Renal pelvis (tissue), 4 donors: ENCODE measurements around the gene LANCL1. TPM values are rescaled to one million over a fixed set of nuclear protein-coding genes. Genes with fewer than 3 reads are reported as not detected.
"Not testable (repeated sequence)": the region's sequence is repeated elsewhere in the genome, so short reads cannot be mapped to it uniquely, and the experiment has no call there.

Experiments used
- DNase-seq: peaks from one replicate; pipeline ENCODE4 v3.0.0-alpha.2; 2013
- polyA plus RNA-seq, 3 donors: library from polyadenylated mRNA; unstranded; fragments of 120-200 nt; gene quantifications; one replicate each; pipeline ENCODE4 v1.2.1, GENCODE V29; 2013; ENCODE audit not compliant: insufficient read length in 3 of 3

Gene LANCL1
- polyA plus RNA-seq, 3 donors, result 70.2 to 82.4 (median 74.1) TPM

DNA sequence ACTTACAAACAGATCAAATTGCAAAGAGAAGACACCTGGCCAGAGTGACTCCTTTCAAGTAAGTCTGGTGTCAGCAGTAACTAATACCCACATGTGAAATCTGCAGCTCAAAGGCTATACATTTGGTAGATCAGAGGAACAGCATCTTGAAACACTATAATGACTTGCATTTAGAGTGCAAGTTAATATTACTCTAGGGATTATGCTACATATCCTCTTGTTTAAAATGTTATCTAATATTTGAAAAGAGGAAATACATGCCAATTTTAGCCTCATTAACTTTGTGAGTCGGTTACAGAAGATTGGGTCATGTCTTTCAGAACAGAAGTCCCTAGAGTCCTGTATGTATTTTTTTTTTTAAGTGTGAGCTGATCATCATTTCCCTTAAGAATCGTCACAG, 15.2 kb downstream of the LANCL1 start:
- no peak for DNase-seq

DNA sequence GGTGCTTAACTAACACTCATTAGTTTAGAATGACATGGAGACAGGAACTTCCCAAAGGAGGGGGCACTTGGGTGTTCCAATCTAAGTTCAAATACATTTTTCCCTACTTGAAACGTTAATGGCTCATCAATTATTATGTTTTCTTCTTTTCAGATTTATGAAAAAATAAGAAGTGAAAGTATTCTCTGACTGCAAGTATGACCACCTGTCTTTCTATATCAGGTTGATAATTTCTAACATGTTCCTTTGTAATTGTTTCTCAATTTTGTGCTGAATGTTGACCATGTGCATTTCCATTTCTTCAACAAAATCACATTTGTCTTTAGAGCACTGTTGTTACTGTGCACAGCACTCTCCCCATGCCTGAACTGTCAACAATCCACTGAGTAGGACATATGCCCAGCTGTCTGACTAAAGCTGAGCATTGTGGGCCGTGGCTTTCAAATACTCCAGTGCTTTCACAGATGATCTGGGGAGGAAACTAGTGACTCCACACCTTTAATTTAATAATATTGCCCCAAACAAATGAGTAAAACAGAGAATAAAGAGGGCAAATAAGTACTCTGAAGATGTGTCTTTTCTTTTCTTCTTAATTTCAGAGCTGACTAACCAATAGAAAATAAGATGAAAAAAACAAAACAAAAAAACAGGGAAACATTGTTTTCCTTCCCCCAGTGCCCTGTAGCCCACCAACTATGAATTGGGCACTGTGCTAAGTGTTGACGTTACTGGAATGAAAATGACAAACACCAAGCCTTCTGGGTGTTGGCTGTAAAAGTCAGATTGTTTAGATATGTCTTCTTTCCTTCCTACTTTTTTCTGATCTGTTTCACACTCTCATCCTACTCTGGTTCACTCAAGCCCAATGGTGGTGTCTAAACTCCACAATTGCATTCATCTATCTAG, 16.0 kb downstream of the LANCL1 start:
- no peak for DNase-seq

DNA sequence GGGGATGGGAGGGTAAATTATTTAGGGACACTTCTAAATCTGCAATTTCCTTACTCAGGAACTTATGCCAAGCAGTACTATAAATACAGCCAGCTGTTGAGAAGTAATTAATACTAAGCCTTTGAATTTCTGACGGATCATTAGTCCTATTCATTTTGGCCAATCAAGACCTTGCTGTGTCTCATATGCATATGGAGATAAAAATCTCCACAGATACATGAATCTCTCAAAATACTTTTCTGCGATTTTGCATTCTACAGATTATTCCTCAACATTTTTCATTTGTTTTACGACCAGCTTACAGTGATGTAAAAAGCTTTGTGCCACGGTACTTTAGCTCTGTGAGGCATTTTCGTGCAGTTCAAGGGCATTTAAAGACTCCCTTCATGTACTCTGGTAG, 16.7 kb downstream of the LANCL1 start:
- DNase-seq, result no peak

DNA sequence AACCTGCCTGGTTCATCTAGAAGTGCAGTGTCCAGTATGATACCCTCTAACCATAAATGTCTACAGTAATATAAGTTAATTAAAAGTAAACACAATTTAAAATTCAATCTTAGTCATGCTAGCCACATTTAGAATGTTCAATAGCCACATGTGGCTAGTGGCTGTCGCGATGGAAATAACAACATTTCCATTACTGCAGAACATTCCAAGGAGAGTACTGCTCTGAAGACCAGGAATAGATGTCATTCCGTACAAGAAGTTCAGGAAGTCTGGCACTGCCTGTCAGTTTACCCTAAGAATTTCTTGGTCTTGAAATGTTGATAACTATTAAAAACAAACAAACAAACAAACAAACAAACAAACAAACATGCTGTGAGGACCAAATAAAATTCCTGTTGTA, 17.2 kb downstream of the LANCL1 start:
- DNase-seq, result no peak

DNA sequence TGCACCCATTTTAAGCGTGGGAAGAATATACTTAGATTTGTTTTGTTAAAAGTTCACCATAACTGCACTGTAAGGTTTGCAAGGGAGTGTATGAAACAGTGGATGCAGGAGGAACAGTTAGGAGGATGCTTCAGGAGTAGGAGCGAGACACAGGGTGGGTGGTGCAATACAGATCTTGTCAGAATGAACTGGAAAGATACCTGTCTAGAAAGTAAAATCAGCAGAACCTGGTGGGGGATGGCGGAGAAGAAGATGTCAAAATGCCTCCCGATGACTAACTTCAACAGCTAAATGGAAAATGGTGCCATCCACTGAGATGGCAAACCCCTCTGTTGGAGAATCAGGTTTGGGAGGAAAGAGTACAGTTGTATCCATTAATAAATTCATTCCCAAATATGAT, 18.2 kb downstream of the LANCL1 start:
- no peak for DNase-seq

DNA sequence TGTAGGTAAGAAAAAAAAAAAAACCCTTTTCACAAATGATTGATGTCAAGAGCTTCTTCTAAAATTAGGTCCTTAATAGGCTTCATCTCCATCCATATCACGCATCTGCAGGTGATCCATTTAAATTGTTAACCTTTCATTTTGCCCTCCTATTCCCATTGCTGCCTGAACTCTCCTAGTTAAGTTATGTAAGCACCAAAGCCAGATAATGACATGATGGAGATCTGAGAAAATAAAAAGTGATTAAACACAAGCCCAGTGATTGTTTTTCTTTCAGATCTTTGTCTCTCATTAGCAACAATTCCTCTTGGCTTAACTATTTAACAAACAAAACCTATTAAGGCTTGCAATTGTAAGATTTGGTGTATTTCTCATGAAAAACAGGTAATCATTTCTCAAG, 20.0 kb downstream of the LANCL1 start:
- no peak for DNase-seq

DNA sequence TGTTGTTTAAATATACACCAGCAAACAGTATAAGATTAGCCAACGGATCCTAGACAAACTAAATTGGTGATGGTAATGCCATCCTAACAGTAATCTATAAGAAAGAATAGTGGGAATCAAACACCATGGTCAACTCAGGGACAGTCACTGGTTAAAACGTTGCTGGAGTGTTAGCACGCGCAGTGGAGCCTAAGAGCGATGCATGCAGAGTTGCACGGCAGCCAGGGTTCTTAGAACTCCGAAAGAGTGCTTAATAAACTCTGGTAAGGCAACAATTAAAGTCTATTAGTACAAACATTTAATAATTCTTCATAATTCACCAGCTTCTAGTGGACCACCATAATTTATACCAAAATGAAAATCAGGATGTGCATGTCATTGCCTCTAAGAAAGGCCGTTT, 22.2 kb downstream of the LANCL1 start:
- no peak for DNase-seq

DNA sequence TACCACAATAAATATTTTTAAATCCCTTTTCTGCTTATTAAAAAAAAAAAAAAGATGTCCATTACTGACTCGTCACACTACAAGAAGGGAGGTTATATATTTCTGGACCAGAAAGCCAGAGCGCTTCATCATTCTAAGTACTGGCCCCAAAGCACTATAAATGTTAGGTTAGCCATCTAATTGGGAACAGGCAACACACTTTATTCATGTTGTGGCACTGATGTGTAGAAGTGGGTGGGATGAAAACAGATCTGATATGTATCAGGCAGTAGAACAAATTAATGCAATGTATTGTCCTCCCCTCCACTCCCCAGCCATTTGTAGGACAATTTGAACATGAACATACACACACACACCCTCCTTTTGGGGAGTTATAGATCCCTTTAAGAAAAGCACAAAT, 24.4 kb downstream of the LANCL1 start:
- no peak for DNase-seq

DNA sequence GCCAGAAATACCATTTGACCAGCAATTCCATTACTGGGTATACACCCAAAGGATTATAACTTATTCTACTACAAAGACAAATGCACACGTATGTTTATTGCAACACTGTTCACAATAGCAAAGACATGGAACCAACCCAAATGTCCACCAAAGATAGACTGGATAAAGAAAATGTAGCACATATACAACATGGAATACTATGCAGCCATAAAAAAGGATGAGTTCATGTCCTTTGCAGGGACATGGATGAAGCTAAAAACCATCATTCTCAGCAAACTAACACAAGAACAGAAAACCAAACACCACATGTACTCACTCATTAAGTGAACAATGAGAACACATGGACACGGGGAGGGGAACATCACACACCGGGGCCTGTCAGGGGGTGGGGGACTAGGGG, 25.6 kb downstream of the LANCL1 start:
- not testable (repeated sequence) for DNase-seq

DNA sequence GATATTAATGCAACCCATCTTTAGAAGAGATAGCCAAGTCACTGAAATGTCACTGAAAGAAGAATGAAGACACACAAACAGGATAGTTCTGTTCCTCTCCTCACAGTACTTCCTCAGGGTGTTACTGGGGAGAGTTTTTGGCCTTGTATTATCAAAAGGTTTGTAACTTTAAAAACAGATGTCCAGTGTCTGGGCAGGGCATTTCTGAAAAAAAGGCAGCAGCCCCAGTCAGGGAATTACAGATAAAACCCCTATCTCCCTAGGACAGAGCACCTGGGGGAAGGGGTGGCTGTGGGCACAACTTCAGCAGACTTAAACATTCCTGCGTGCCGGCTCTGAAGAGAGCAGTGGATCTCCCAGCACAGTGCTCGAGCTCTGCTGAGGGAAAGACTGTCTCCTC, 30.8 kb downstream of the LANCL1 start:
- DNase-seq, result no peak

DNA sequence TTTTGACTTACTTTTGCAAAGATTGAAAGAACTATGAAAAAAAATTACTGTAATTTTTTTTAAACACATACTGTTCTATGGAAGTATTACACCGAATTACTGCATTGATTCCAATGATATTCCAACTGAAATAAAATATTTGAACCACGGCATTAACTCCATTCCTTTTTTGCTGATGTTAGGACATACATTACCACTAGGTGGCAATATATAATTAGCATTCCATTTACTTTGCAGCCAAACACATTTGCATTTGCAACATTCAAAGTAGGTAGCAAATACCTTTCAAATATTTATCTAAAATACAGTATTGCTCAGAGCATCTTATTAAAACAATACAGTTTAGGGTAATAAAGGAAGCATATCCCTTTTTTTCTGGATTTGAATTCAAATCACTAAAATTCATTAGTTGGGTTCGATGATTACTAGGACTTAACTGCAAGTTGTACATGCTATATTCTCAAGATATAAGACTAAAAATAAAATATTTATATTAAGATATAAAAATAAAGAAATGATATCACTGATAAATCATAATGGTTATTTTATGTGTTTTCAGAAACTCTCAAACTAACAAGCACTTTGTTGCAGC, 31.3 kb downstream of the LANCL1 start:
- peak; percentile 7 for DNase-seq

DNA sequence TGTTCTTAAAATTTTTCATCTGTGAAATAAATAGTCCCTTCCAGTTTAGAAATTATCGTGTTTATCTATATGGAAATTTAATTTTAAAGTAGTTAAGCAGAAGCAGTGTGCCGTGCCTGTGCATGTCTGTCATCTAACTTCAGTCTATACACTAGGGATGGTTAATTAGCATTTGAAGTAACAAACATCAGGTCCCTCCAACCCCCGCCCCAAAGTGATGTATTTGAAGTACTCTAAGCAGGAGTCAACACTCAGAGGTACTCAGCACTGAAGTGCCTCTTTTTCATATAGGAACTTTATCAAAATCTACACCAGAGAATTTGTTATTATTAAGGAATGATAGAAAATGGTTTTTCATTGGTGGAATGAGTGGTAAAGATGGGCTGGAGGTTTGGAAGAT, 33.0 kb downstream of the LANCL1 start:
- DNase-seq, result no peak

DNA sequence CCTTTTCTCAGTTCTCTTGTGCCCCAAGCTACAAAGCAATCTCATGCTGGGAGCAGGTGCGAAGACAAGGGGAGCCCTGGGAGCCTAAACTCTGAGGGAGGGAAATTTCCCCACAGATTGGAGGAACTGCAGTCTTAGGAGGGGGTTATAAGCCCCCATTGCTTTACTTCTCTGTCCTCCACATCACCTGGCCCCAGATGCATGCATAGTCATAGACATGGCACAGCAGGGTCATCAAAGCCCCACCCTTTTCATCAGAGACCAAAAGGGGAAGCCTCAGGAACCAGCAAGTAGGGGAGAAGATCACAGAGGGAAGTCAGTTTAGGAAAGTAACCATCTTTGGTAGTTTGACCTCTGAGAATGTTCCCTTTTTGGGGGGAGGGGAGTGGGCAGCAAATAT, 33.7 kb downstream of the LANCL1 start:
- no peak for DNase-seq

DNA sequence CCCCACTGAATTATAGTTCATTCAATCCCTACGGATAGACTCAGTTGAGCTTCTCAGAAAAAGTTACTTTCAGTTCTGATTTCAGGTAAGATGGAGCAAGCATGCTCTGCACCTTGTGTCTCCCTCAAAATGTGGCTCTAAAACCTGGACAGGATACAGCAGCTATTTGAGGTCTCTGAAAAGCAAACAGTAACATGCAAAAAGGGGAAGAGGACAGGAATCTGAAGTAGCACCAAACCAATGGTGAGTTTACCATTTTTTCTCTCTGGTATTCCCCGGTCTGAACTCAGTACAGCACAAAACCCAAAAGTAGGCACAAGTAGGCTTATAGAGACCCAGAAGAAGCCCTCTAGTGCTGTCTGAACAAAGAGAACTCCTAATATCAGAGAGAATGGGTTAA, 34.1 kb downstream of the LANCL1 start:
- DNase-seq, result no peak

DNA sequence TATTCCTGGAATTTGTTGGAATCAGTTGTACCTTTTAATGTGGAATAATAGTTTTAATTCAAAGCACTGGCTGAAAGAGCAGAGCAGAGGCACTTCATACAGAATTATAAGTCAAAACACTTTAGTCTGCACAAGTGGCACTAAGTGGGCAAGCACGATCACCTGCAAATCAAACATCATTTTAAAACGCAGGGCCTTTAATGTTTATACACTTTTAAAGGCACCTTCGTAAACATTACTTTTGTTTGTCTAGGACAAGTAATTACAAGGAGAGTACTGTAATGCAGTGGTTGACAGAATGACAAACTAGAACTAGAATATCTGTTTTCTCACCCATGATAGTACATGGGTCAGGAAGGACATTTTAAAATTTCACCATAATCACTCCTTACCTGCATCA, 36.4 kb downstream of the LANCL1 start:
- DNase-seq, result no peak

DNA sequence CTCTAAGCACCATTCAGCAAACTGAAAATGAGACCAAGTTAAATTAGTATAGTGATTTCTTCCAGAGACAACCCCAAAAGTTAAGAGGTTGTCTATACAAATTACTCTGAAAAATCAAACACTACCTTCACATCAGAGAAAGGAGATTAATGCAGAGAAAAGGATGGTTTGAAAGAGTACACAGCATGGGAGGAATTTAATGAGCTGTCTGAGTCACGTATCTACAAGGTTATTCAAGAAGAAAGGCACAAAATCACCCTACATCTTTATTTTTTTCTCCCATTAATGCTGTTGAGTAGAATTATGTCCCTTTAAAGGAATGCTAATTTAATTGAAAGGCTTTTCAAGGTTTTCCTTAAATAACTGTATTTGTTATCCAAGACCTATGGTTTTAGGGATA, 41.1 kb downstream of the LANCL1 start:
- DNase-seq, result no peak

DNA sequence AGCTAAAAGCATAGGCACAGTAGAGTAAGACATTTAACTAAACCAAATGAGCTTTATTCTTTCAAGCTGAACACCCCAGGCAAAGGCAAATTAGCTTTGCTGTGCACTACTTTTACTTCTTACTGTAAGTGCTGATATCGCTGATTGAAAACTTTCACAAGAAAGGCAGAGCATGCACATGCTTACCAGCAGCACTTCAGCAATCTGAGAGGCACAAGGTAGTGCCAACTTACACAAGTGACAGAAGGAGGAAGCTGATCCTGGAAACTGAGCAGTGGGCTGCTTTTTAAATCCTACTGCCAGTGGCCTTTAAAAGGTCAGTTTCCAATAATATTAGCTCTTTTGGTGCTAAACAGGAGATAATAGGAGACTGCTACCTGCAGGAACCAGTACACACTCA, 43.9 kb downstream of the LANCL1 start:
- DNase-seq, result no peak

DNA sequence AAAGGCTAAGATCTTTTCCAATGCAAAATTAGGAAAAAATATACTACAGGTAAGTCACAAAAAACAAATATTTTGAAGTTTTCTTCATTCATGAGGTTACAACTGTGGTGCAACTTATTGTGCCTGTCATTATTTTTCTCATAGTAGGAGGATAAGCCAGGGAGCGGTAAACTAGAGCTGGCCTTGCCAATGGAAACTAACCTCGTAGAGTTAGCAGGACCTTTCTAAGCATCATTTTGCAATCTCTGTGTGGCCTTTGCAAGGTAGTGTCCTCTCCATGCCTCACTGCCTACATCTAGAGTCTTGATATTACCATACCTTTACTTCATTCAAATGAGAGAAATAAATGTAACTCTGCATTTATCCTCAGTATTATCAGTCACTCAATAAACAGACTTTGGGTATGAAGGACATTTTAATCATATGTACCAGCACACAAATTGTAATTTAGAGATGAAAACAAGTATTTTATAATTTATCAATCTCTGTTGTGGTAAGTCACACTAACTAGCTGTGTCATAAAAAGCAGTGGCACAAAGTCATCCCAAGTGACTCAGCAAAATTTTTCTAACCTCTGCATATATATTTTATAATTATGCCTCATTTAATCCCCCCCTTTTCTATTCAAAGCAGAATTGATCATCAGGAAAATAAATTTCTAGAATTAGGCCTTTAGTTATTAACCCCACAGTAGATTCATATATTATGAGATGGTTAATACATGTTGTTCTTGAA, 47.0 kb downstream of the LANCL1 start:
- no peak for DNase-seq

DNA sequence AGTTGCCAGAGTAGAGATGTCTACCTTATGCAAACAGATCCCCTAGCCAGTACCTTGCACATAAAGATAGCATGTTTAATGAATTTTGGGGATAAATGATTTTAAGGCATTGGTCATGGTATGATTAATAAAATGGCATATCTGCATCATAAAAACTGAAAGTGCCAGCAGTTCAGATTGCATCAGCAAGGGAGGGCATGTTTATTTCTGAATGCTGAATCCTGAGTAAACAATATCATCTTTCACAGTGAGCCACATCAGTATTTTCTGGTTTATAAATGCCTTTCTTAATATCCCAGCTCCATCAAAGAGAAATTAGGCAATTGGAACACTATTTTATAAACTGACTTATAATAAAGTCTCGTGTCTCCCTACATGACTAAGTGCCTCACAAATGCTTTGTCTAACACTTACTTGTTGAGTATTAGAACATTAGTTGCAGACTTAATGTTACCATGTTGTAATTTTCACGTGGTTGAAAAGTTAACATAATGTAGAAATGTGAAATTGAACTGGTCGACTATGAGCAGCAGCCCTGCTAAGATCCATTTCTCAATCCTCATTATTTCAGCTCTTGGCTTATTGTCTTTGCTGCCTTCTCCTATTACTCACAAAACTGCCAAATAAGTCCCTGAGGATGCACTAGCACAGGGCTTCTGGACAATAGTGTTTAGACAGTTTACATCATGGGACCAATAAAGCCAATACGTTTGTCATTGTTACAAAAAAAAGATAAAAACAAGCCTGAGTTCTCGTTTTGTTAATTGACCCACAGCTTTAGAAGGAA, 48.0 kb downstream of the LANCL1 start:
- DNase-seq, result no peak

DNA sequence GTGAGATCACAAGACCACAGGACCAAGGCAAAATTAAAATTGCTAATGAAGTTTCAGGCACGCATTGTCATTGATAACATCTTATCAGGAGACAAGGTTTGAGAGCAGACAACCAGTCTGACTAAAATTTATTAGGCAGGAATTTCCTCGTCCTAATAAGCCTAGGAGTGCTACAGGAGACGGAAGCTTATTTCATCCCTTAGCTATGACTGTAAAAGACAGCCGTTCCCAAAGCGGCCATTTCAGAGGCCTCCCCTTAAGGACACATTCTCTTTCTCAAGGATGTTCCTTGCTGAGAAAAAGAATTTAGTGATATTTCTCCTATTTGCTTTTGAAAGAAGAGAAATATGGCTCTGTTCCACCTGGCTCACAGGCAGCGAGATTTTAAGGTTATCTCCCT, 49.2 kb downstream of the LANCL1 start:
- not testable (repeated sequence) for DNase-seq

DNA sequence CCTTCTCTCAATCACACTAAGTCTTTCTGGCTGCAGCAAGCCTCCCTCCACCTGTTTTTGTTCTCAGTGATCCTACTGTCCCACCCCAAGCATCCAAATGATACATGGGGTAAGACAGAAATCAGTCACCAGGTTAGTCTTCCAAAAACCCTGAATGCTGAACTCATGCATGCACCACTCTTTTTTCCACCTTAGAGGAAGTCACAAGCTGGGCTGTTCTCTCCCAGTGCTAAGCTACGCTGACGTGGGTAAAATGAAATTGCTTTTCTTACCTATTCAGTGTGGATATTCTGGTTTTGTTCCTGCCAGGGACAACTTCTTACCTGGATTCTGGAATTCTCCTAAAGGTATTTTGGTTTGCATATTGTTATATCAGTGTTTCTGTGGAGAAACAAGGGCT, 54.2 kb downstream of the LANCL1 start:
- DNase-seq, result no peak

DNA sequence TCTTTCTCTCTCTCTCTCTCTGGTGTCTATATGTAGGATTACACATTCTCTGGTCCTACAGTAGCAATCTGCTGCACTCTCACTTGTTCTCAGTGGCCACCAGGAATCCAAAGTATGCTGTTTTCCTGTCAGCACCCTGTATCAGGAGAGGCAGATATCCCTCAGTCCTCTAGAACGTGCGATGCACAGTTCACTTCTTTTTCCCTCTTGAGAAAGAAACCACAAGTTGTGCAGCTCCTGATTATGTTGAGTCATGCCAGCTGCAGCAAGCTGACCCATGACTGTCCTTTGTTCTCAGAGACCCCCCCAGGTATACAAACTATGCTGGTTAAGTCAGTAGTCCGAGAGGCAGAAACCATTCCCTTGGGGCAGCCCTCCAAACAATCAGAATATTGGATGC, 54.6 kb downstream of the LANCL1 start:
- DNase-seq, result no peak
